Osteocyte (in vitro differentiated cells): ENCODE data around the gene PDZD8. TPM values are rescaled to one million over a fixed set of nuclear protein-coding genes. Genes with fewer than 3 reads are reported as not detected.

ENCODE experiments used
- DNase-seq: peaks from one replicate; pipeline ENCODE4 v3.0.0; 2021; ENCODE audit warnings: mixed read lengths; ENCODE audit not compliant: unreplicated experiment; ENCODE audit errors: extremely low spot score
- H3K27ac Mint-ChIP-seq: one replicate; pipeline ENCODE4 v1.8.0; 2021; ENCODE audit warnings: mild to moderate bottlenecking, mixed read lengths; ENCODE audit not compliant: unreplicated experiment
- H3K27me3 Mint-ChIP-seq: one replicate; pipeline ENCODE4 v1.8.0; 2021; ENCODE audit warnings: mixed read lengths; ENCODE audit not compliant: unreplicated experiment
- H3K36me3 Mint-ChIP-seq: one replicate; pipeline ENCODE4 v1.8.0; 2021; ENCODE audit warnings: mixed read lengths; ENCODE audit not compliant: unreplicated experiment
- H3K4me1 Mint-ChIP-seq: one replicate; pipeline ENCODE4 v1.8.0; 2021; ENCODE audit warnings: mixed read lengths; ENCODE audit not compliant: unreplicated experiment
- H3K4me3 Mint-ChIP-seq: one replicate; pipeline ENCODE4 v1.8.0; 2021; ENCODE audit warnings: mild to moderate bottlenecking, moderate library complexity, mixed read lengths; ENCODE audit not compliant: unreplicated experiment
- H3K9me3 Mint-ChIP-seq: one replicate; pipeline ENCODE4 v1.8.0; 2021; ENCODE audit warnings: mixed read lengths; ENCODE audit not compliant: unreplicated experiment
- total RNA-seq: library from RNA; stranded (reverse); gene quantifications from 2 replicates; pipeline ENCODE4 v1.2.1, GENCODE V29; 2021
- TF ChIP-seq, protein P1 (sequence below): fragments of 200-600 bp; sonication (generic); IDR thresholded peaks from 2 replicates; pipeline ENCODE4 v1.5.0; 2021; ENCODE audit warnings: antibody characterized with exemption, mild to moderate bottlenecking, moderate library complexity

Gene PDZD8
- total RNA-seq, 1 donor from 2014 or later = 32.9 TPM

DNA sequence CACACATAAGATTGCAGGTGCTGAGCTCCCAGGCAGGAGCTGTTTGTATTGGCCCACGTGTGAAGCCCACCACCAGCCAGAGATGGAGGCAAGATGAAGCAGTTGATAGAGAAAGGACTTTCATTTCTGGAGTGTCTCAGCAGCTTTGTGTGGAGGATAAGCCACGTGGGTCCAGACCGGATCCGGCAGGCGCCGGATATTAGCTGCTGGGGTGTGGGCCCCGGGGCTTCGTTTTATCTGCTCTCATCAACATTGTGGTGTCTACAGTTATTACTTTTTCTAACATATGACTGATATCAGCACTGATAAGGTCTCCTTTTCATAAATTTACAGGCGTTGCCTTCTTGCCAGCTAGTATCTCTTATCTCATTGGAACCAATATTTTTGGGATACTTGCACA is 108.8 kb downstream of the PDZD8 start:
- no peak overlapping the region for H3K4me3 Mint-ChIP-seq
- no peak overlapping the region for H3K27ac Mint-ChIP-seq
- H3K36me3 Mint-ChIP-seq = no peaks in the 10 kb centered on the region
- no peak for DNase-seq
- H3K4me1 Mint-ChIP-seq = no peaks in the 10 kb centered on the region
- no peaks in the 10 kb centered on the region for H3K9me3 Mint-ChIP-seq
- H3K27me3 Mint-ChIP-seq = peaks cover 6% of the 10 kb centered on the region
- TF ChIP-seq, protein P1, sequence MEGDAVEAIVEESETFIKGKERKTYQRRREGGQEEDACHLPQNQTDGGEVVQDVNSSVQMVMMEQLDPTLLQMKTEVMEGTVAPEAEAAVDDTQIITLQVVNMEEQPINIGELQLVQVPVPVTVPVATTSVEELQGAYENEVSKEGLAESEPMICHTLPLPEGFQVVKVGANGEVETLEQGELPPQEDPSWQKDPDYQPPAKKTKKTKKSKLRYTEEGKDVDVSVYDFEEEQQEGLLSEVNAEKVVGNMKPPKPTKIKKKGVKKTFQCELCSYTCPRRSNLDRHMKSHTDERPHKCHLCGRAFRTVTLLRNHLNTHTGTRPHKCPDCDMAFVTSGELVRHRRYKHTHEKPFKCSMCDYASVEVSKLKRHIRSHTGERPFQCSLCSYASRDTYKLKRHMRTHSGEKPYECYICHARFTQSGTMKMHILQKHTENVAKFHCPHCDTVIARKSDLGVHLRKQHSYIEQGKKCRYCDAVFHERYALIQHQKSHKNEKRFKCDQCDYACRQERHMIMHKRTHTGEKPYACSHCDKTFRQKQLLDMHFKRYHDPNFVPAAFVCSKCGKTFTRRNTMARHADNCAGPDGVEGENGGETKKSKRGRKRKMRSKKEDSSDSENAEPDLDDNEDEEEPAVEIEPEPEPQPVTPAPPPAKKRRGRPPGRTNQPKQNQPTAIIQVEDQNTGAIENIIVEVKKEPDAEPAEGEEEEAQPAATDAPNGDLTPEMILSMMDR = no peak

DNA sequence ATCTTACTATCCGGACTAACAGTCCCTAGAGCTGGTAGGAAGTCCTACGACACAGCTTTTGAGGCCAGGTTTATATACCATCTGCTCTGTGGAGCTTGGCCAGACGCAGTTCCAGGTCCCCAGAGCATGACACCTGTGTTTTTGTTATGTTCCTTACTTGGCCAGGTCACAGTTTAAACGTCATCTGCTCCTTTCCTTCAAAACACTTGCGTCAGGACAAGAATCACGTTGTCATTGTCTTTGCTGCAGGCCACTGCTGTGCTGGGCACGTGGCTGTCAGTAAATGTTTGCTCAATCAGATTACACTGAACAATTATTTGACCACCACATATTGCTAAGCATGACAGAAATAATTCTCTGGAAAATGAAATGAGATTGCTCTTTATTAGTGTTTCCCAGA is 110.5 kb downstream of the PDZD8 start:
- Mint-ChIP-seq H3K27ac (no peak overlapping the region), H3K4me3 (no peak overlapping the region), H3K4me1 (peaks cover 2% of the 10 kb centered on the region), H3K36me3 (no peaks in the 10 kb centered on the region), H3K27me3 (peaks cover 20% of the 10 kb centered on the region), H3K9me3 (no peaks in the 10 kb centered on the region)
- DNase-seq = no peak
- TF ChIP-seq, protein P1 = no peak

- TF ChIP-seq, protein P1 = no peak
- DNase-seq = no peak
- Mint-ChIP-seq H3K4me3 (no peak overlapping the region), H3K27me3 (peaks cover 34% of the 10 kb centered on the region), H3K36me3 (no peaks in the 10 kb centered on the region), H3K9me3 (no peaks in the 10 kb centered on the region), H3K27ac (no peak overlapping the region), H3K4me1 (peaks cover 2% of the 10 kb centered on the region)
These were observed 112.3 kb downstream of the PDZD8 start for GRCh38 chr10:117262903-117263293.

GRCh38 chr10:117262291-117262902 is 112.8 kb downstream of the PDZD8 start:
- peaks cover 2% of the 10 kb centered on the region for H3K4me1 Mint-ChIP-seq
- H3K4me3 Mint-ChIP-seq = no peak overlapping the region
- H3K27ac Mint-ChIP-seq = no peak overlapping the region
- TF ChIP-seq, protein P1 = no peak
- H3K36me3 Mint-ChIP-seq = no peaks in the 10 kb centered on the region
- no peak for DNase-seq
- H3K27me3 Mint-ChIP-seq = peaks cover 39% of the 10 kb centered on the region
- no peaks in the 10 kb centered on the region for H3K9me3 Mint-ChIP-seq

DNA sequence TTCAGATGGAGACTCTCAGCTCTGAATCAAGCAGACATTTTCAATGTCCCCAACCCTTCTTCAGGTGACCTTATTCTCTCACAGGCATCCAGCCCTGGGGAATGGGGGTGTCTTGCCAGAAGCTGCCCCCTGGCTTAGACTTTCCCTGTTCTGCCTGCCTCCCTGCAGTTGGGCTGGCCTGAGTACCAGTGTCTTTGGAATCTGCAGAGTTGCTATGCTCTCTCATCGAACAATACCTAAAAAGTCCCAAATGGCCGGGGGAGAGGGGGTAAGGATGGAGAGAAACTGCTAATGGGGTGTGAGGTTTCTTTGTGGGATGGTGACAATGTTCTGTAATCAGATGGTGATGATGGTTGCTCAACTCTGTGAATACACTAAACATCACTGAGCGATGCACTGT is 113.7 kb downstream of the PDZD8 start:
- Mint-ChIP-seq H3K9me3 (no peaks in the 10 kb centered on the region), H3K36me3 (no peaks in the 10 kb centered on the region), H3K27me3 (peaks cover 39% of the 10 kb centered on the region), H3K27ac (no peak overlapping the region), H3K4me1 (peaks cover 2% of the 10 kb centered on the region), H3K4me3 (no peak overlapping the region)
- TF ChIP-seq, protein P1 = no peak
- DNase-seq = no peak
